Fibroblast of peridontal ligament (primary cell): Measurements from ENCODE around the gene DCPS.
"Not testable (repeated sequence)": the region's sequence is repeated elsewhere in the genome, so short reads cannot be mapped to it uniquely, and the experiment has no call there.

Experiments used
- DNase-seq: peaks from one replicate; pipeline ENCODE4 v3.0.0-alpha.2; 2010; ENCODE audit errors: extremely low read depth

Gene DCPS

DNA sequence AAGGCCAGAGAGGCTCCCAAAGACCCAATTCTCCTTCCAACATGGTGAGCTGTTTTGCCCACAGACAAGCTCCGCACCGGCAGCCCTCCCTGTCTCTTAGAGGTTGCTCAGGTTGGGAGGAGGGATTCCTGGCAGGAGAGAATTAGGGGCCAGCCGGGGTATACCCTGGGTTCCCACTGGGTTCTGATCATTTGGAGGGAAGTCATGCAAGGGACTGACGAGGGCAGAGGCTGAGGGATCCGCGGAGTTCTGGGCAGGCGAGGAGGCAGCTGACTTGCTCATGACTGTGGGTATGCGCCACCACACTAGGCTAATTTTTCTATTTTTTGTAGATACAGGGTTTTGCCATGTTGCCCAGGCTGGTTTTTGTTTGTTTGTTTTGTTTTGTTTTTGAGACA is 56.2 kb downstream of the DCPS start:
- no peak for DNase-seq

DNA sequence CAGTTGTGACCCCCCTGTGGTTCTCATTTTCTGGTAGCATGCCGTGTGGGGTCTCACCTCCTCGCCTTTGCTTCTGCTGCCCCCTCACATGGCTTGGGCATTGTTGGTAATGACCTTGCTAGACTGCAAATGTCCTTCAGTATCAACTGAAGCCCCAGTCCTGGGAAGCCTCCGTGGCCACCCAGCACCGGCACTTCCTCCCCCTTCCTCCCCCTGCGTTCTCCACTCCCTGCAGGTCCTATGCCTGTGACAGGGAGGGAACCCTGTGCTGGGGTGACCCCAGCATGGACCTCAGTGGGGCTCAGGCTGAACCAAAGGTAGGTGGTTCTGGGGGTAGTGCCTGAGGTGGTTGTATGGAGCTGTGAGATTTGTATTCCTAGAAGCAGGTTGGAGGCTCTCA is 57.5 kb downstream of the DCPS start:
- no peak for DNase-seq

DNA sequence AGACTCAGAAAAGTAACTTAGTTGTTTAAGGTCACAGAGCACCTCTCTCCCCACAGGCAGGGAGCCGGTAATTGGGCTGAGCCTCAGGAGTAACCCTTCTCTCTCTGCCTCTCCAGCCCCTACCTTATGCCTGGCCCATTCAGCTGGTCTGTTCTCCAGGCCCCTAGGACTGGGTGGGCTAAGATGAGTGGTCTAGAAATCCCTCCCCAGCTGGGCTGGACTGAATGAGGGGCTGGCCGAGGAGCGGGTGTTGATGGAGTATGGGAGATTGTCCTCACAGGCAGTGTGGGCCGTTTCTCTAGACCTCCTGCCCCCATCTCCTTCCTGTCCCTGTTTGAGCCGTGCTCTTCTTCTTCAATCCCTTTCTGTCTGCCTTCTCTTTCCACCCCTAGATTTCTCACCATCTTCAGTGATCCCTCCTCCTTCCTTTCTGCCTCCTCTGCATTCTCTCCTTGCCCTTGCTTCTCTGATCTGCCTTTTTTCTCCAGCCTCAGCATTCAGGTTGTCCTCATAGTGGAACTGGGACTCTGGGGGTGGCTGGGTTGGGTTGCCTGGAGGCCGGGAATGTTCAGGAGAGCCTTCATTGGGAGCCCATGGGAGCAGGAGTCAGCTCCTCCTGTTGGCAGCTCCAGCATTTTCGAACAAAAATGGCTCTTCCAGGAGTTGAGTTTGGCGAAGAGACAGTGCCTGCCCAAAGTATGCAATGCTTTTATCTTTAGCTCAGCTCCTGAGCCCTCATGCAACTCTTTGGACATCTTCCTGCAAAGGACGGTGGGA is 59.2 kb downstream of the DCPS start:
- DNase-seq: no peak

DNA sequence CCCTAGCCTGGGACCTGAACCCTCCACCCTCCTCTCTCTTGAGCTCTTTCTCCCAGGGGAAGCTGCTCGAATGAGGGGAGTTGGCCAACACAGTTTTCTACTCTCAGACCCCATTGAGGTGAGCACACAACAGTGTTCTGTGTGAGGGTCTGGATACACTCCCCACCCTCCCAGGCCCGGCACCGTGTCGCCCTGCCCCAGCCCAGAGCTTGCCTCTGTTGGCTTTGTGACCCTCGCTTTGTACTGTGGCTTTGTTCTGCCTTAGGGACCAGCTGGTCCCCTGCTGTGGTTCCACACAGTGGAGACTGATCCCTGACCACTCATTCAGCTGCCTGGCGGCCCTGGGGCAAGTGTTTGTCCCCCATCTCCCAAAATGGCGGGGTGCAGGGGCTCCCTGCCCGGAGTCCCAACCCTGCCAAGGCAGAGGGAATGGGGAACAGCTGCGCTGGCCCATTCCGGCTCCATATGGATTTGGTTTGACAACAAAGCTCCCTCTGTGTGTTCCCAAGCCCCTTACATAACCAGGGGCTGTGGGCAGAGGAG is 59.9 kb downstream of the DCPS start:
- DNase-seq: no peak

DNA sequence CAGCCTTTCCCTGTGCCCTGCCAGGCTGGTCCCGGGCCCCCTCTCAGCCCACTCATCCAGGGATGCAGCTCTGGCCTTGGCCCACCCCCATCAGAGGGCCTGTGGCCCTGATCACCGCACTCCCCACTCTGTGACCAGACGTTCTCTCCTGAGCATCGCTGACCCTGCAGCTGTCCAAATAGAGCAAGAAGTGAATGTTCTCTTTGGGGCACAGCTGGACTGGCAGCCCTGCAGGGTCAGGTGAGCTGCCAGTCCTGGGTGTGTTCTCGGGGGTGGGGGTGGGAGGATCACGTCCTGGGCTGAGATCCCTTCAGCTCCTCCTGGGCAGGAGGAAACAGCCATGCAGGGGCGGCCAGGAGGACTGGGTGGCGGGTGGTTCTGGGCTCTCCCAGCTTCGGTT is 60.9 kb downstream of the DCPS start:
- not testable (repeated sequence) for DNase-seq

DNA sequence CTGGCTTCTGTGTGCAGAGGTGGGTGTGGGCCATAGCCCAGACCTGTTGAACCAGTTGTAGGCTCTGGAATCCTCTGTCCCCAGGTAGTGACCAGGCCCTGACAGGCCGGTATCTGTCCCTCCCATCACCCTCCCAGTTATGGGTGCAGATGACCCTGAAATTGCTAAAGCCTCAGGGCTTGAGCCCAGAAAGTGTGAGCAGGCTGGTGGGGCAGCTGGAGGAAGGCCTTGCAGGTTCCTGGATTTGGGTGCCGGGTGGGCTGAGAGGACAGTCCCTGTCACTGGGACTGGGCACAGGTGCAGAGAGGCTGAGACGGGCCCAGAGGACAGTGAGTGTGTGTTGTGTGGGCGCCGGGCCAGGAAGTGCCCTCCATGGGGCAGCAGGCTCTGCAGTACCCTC is 61.6 kb downstream of the DCPS start:
- not testable (repeated sequence) for DNase-seq

DNA sequence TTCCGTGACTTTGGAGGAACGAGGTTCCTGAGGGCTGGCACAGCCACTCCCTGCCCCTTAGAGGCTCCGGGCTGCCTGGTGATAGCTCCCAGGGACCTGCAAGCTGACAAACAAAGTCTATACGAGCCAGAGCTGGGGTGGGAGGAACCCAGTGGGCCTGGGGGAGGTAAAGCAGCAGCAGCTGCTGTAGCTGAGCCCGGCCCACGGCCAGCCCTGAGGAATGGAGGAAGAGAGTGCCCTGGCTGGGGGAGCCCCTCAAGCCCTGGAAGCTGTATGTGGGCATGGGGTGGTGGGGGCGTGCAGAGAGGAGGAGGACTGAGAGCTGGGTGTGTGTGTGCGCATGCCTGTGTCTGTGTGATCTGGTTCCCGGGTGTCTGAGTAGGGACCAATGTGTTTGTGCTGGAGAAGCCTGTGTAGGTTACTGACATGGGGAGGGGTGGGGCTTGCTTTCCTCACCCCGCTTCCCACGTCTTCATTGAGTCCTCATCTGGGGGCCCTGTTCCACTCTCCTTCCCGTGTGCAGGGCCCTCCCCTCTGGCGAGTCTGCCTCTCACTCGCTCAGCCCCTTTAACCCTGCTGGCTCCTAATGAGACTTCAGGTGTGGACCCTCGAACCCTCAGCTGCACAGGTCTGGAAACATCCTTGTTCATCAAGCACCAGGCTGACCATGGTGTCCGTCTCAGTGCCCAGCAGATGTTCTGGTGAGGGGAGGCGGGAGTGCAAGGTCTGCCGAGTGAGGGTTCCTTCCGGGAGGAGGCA is 62.4 kb downstream of the DCPS start:
- DNase-seq: no peak

DNA sequence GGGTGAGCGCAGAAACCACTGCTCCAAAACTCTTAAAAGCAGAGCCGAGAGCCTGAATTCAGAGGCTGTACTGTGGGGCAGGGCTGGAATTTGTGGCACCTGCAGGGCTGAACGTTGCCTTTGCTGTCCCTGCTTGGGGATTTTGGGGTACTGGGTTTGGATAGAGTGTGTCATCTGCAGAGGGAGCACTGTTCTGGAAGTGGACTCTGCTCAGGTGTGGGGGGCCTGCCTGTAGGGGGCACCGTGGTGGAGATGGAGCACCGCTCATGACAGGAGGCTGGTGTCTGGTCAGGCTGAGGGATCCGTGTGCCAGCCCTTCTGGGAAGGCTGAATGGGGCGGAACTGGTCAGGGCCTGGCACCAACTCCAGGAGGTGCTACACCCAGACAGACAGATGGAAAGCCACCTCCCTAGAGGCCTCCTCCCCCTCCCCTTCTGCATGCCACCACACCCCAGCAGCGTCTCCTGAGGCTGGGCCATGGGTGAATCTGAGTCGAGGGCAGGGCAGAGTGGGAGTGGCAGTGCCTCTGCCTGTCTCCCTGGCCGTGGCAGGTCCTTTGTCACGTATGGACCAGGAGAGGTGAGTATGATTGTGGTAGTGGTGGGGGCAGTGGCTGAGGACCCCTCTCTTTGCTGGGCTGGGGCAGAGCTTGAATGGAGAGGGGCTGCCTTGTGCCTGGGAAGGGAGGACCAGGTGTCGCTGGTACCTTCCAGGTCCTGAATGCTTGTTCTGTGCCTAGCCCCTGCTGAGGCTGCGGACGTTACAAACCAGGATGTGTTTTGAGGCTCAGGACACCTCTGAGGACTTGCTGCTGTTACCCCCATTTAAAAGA is 63.2 kb downstream of the DCPS start:
- not testable (repeated sequence) for DNase-seq

DNA sequence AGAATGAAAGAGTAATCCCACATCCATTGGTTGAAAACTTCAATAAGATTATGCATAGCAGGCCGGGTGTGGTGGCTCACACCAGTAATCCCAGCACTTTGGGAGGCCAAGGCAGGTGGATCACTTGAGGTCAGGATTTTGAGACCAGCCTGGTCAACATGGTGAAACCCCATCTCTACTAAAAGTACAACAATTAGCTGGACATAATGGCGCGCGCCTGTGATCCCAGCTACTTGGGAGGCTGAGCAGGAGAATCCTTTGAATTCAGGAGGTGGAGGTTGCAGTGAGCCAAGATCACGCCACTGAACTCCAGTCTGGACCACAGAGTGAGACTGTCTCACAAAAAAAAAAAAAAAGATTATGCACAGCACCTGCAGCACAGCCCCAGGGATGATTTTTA is 63.9 kb downstream of the DCPS start:
- not testable (repeated sequence) for DNase-seq

DNA sequence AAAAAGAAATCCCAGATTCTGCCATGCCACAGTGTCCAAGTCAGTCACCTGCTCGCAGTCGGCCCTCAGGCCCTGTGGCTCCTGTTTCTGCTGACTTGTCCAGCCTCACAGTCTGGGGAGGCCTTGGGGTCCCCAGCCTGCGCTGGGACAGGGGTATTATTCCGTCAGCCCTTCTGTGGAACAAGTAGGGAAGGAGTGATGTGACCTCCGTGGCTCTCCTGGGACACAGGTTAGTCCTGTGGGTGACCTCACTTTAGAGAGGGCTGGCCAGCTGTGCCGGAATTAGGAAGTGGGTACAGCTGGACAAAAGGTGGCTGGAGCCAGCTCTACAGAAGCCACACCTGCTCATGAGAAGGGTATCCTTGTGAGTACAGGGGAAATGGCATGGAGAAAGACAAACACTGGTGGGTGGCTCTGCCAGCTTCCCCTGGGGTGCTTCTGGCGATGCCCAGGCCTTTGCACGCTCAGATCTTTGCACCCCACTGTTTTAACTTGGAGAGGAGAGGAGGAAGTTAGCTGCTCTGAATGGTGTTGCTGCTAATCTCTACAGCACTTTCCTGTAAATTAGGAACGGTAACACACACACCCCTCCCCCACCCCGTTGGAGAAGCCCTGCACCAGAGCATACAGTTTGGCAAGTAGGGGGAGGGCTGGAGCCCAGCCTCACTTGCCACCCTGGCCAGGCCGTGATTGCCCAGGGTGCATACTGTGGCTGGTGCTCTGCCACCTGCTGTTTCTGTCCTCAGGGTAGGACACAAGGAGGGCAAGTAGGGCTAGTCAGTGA is 64.7 kb downstream of the DCPS start:
- not testable (repeated sequence) for DNase-seq

DNA sequence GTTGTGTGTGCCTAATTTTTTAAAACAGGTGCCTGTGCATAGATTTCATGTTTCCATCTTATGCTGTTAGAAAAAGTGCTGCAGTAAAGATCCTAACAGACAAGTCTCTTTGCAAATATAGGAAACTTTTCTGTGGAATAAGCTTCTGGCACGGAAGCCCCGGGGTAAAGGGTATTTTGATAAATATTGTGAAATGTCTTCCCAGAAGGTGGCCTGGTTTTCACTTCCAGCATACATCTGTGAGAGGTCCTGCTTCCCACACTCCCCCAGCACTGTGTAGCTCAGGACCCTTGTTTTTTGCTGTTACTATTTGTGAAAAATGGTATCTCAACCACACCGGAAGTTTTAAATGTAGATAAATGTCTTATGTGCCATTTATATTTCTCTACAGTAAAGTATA is 66.2 kb downstream of the DCPS start:
- no peak for DNase-seq

DNA sequence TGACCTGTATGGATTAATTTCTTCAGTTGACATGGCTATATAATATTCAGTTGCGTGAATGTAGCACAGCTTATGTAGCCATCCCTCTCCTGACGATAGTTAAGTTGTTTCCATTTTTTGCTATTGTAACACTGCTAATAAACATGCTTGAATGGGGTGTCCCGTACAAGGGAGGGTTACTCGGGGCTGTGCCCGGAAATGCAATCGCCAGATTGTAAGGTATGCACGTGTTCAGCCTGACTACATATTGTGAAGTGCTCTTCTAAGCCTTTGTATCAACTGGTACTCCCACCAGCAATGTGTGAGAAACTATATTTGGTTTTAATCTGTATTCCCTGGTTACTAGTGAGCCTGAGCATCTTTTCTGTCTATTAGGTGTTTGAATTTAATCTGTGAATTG is 67.7 kb downstream of the DCPS start:
- no peak for DNase-seq

DNA sequence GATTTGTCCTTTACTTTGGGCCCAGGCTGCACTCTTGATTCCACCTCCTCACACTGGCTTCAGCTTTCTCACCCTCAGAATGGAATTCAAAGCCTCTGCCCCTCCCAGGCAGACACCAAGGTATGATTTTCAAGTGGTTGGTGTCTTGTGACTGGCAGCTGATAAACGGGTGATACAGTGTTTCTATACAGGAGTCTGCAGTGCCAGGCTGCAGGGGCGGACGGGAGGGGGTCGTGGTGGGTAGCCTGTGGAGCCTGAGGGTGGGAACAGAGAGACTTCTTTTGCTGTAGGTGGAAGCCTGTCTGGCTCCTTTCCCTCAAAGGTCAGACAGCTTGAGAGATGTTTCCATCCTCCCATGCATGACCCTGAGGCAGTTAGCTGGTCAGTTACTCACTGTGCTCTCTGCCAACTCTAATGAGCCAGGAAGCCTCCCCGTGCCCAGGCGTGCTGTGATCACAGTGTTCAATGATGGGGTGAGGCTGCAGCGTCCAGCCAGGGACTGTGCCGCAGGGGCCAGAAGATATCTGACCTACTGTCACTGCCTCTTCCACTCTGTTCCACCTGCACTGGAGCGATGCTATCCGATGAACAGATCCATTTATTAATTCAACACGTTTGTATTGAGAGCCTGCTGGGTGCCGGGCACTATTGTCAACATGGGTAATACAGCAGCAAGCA is 69.7 kb downstream of the DCPS start:
- not testable (repeated sequence) for DNase-seq

DNA sequence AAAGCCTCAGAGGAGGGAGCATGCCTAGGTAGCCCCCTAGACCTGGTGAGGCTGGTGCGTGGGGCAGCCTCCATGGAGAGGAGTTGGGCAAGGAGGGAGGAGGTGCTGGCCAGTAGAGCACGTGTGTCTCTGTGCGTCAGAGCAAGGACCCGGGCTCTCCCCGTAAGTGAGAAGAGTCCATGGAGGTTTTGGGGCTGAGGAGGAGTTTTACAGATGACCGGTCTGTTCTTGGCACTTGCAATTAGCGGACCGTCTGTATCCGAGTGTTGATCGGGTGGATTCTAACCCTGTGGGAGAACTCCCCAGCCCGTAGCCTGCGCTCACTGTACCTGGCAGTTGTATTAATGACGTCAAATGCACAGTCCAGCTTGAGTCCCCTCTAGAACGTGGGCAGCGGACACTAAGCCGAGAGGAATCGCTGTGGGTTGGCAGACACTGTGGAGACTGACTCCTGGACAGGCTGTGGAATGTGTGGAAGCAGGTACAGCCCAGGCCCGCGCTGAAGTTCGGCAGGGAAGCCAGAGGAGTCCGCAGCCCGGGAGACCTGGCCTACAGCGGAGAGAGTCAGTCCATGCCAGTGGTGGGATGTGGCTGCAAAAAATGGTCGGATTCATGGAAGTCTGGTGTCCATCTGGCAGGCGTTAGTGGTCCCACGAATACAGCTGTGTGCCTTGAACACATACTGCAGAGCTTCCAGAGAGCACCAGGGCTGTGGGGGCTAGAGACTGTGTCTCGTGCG is 70.9 kb downstream of the DCPS start:
- DNase-seq: not testable (repeated sequence)

DNA sequence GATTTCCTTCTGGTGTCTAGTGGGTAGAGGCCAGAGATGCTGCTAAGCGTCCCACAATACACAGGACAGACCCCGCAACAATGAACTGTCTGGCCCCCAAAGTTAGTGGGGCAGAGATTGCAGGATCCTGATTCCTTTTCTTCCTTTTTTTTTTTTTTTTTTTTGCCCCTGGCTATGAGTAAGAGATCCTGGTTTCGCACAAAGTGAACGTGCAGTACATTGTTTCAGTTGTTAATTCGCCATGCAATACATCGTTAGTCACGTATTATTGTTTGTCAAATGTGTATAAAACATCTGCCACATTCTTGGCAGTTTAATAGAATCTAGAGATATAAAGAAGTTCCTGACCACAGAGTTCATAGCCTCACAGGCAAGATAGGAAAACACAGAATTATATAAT is 71.9 kb downstream of the DCPS start:
- DNase-seq: no peak

DNA sequence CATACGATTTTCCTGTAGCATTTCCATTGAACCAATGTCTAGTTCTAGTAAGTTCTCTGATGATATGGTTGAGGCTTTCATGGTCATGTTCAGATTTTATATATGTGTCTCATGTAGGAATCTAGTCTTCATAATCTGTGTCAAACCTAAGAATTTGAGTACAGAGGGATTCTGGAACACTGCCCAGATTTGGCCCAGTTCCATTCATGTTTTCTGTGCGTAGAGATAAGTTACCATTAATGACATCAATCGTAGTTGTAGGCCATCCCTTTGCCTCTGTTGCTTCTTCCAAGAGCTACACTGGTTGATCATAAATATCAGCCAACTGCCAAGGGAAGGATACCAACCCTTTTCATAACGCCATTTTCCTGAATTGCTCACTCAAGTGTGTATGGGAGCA is 74.9 kb downstream of the DCPS start:
- DNase-seq: no peak

DNA sequence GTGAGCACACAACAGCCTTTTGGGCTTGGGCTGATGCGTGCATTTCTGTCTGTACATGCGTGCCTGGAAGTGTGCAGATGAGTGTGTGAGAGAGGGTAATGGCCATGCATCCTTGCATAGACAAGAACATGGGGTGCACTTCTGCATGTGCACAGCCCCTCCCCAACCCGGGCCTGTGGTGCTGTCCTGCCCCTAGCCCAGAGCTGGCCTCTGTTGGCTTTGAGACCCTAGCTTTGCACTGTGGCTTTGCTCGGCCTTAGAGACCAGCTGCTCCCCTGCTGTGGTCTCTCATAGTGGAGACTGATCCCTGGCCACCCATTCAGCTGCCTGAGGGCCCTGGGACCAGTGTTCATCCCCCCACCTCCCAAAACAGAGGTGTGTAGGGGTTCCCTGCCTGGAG is 77.0 kb downstream of the DCPS start:
- DNase-seq: no peak

DNA sequence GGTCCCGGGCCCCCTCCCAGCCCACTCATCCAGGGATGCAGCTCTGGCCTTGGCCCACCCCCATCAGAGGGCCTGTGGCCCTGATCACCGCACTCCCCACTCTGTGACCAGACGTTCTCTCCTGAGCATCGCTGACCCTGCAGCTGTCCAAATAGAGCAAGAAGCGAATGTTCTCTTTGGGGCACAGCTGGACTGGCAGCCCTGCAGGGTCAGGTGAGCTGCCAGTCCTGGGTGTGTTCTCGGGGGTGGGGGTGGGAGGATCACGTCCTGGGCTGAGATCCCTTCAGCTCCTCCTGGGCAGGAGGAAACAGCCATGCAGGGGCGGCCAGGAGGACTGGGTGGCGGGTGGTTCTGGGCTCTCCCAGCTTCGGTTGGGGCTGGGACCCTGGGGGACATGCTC is 78.1 kb downstream of the DCPS start:
- DNase-seq: not testable (repeated sequence)

DNA sequence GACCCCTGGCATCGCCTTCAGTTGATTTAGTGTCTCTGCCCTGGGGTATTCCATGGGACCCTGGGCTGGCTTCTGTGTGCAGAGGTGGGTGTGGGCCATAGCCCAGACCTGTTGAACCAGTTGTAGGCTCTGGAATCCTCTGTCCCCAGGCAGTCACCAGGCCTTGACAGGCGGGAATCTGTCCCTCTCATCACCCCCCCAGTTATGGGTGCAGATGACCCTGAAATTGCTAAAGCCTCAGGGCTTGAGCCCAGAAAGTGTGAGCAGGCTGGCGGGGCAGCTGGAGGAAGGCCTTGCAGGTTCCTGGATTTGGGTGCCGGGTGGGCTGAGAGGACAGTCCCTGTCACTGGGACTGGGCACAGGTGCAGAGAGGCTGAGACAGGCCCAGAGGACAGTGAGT is 78.8 kb downstream of the DCPS start:
- DNase-seq: not testable (repeated sequence)
